HL-60 (cell line): ENCODE data around the gene TIGD1.

Experiments
- DNase-seq, 2 experiments: peaks; one replicate each; pipeline ENCODE4 v3.0.0-alpha.2; 2010 to 2020; ENCODE audit warnings: low read depth in 1 of 2, low spot score in 1 of 2
- H3K27ac ChIP-seq: fragments of 250-450 bp; sonication (Bioruptor Pico); replicated peaks from 2 replicates; pipeline ENCODE4 v1.5.1; 2020; ENCODE audit warnings: mild to moderate bottlenecking, moderate library complexity
- H3K27me3 ChIP-seq: fragments of 250-450 bp; sonication (Bioruptor Pico); 2 replicates; pipeline ENCODE4 v1.5.1; 2021; ENCODE audit warnings: mild to moderate bottlenecking, moderate library complexity; ENCODE audit not compliant: insufficient read depth, poor library complexity, severe bottlenecking
- H3K4me3 ChIP-seq: replicated peaks from 2 replicates; pipeline ENCODE4 v1.5.1; 2011; ENCODE audit warnings: mild to moderate bottlenecking, control low read depth, low read length; ENCODE audit not compliant: insufficient read depth
- CTCF ChIP-seq: IDR thresholded peaks from one replicate; pipeline ENCODE4 v1.5.1; 2011; ENCODE audit warnings: low read length, control low read depth, inconsistent platforms; ENCODE audit not compliant: insufficient read depth
- GABPA ChIP-seq: IDR thresholded peaks from 2 replicates; pipeline ENCODE4 v1.6.1; 2012; ENCODE audit warnings: low read depth
- POLR2AphosphoS5 ChIP-seq: IDR thresholded peaks from 2 replicates; pipeline ENCODE4 v1.6.1; 2012; ENCODE audit warnings: low read depth
- REST ChIP-seq: IDR thresholded peaks from 2 replicates; pipeline ENCODE4 v1.6.1; 2012; ENCODE audit warnings: low read depth; ENCODE audit not compliant: insufficient replicate concordance
- SPI1 ChIP-seq: IDR thresholded peaks from 2 replicates; pipeline ENCODE4 v1.6.1; 2012; ENCODE audit warnings: low read depth, mild to moderate bottlenecking, borderline replicate concordance

TIGD1 gene

GRCh38 chr2:232568161-232568560 is 17.8 kb upstream of the TIGD1 start:
- DNase-seq, result no peak
- TF ChIP-seq GABPA (no peak), REST (no peak), SPI1 (no peak), CTCF (no peak), POLR2AphosphoS5 (no peak)
- Histone ChIP-seq H3K27me3 (no peaks in the 10 kb centered on the region), H3K27ac (no peak overlapping the region), H3K4me3 (no peak overlapping the region)

GRCh38 chr2:232567721-232568120 is 17.4 kb upstream of the TIGD1 start:
- H3K27ac ChIP-seq, result no peak overlapping the region
- TF ChIP-seq SPI1 (no peak), GABPA (no peak), REST (no peak), POLR2AphosphoS5 (no peak), CTCF (no peak)
- no peak for DNase-seq
- H3K4me3 ChIP-seq, result no peak overlapping the region
- no peaks in the 10 kb centered on the region for H3K27me3 ChIP-seq

GRCh38 chr2:232563580-232563979 is 13.2 kb upstream of the TIGD1 start:
- H3K4me3 ChIP-seq, result no peak overlapping the region
- TF ChIP-seq POLR2AphosphoS5 (no peak), CTCF (no peak), GABPA (no peak), SPI1 (no peak), REST (no peak)
- no peak overlapping the region for H3K27ac ChIP-seq
- no peaks in the 10 kb centered on the region for H3K27me3 ChIP-seq
- DNase-seq, result no peak
